ENCODE results near the gene IRF2. TPM values are rescaled to one million over a fixed set of nuclear protein-coding genes. Genes with fewer than 3 reads are reported as not detected.

Gene IRF2
- total and polyA plus RNA-seq, 2 of the 8 experiments (the other 6 are each of a cell fraction or from before 2014, with no cell fraction given): 13.8 to 17.0 TPM

GRCh38 chr4:184443318-184443717 lies 31.0 kb downstream of the IRF2 start:
- no peak overlapping the region for H3K4me2 ChIP-seq (ENCODE audit: insufficient read depth in 1 of 2, low read depth in 2 of 2, low read length in 2 of 2)
- no peaks in the 10 kb centered on the region for H4K20me1 ChIP-seq (replicated peaks in 1 of 2; ENCODE audit: control insufficient read depth in 1 of 2, insufficient read depth in 2 of 2, low read length in 2 of 2)
- POLR2A ChIA-PET (ENCODE audit: partially characterized antibody): no interaction called here
- H3K27ac ChIP-seq (ENCODE audit: low read depth, low read length): no peak overlapping the region
- H3K79me1 ChIP-seq (ENCODE audit: low read depth, low read length): peaks cover 7% of the 10 kb centered on the region
- no peaks in the 10 kb centered on the region for H3K36me3 ChIP-seq (ENCODE audit: control insufficient read depth in 2 of 4, insufficient read depth in 4 of 4, low read length in 3 of 4)
- H4K8ac ChIP-seq (ENCODE audit: extremely low read depth, insufficient read depth, low read length): no peak overlapping the region
- no peak overlapping the region for H3K23ac ChIP-seq (ENCODE audit: insufficient read length)
- H3K27me3 ChIP-seq (replicated peaks in 1 of 4; ENCODE audit: control insufficient read depth in 3 of 4, extremely low read depth in 1 of 4, insufficient read depth in 3 of 4, low read length in 3 of 4): no peaks in the 10 kb centered on the region
- WGBS, 2 experiments (ENCODE audit: extremely low coverage in 1 of 2, insufficient coverage in 1 of 2, insufficient read length in 1 of 2, insufficient replicate concordance in 2 of 2, low coverage in 1 of 2, low lambda C conversion rate in 2 of 2, missing lambda C conversion rate in 1 of 2): 86% methylated on average over 2 of the region's 2 CpGs; no CpG with 5 or more reads in 1 of the 2 experiments
- no peak overlapping the region for H2AFZ ChIP-seq (ENCODE audit: low read length)
- H2AK5ac ChIP-seq (ENCODE audit: low read depth, low read length): no peak overlapping the region
- no peak overlapping the region for H3K56ac ChIP-seq (replicated peaks; ENCODE audit: insufficient read length, low read depth, low read length)
- H3K18ac ChIP-seq (ENCODE audit: extremely low read depth, low read length): no peak overlapping the region
- peak overlapping the region; percentile 3; the same call in 1 of the 2 replicates for H2BK20ac ChIP-seq (ENCODE audit: low read length)
- no peak overlapping the region for H3K14ac ChIP-seq (ENCODE audit: insufficient read length)
- CTCF ChIA-PET (ENCODE audit: partially characterized antibody): interaction anchor here (0.6 kb wide), 1 partner anchor 151 kb away, joined by 3 read pairs; no protein-coding TSS in a partner anchor
- peaks cover 0 to 84% of the 10 kb centered on the region in 2 experiments; a peak in 3 of 4 replicates for H3K79me2 ChIP-seq (ENCODE audit: control insufficient read depth in 1 of 2, insufficient read depth in 2 of 2, low read length in 2 of 2)
- no peak overlapping the region for H4K91ac ChIP-seq (replicated peaks; ENCODE audit: insufficient read length, low read length)
- H3K4ac ChIP-seq (replicated peaks; ENCODE audit: insufficient read length, low read depth, low read length): no peak overlapping the region
- no peaks in the 10 kb centered on the region for H3K23me2 ChIP-seq (ENCODE audit: low read depth, low read length)
- H3K9ac ChIP-seq (replicated peaks in 1 of 4; ENCODE audit: extremely low read depth in 1 of 4, low read depth in 3 of 4, low read length in 3 of 4): no peak overlapping the region
- peaks cover 4 to 22% (median 18%) of the 10 kb centered on the region in 4 experiments for H3K4me1 ChIP-seq (replicated peaks in 1 of 4; ENCODE audit: control insufficient read depth in 3 of 4, insufficient read depth in 4 of 4, low read length in 3 of 4)
- H4K5ac ChIP-seq (ENCODE audit: insufficient read length, low read depth, low read length): no peak overlapping the region
- H2BK12ac ChIP-seq (ENCODE audit: low read depth, low read length): no peak overlapping the region
- no peak overlapping the region for H2BK5ac ChIP-seq (ENCODE audit: low read depth, low read length)
- H2BK120ac ChIP-seq (replicated peaks; ENCODE audit: low read depth, low read length): no peak overlapping the region
- no peak for DNase-seq (ENCODE audit: low read depth in 1 of 2, low spot score in 2 of 2)
- no peak for FAIRE-seq
- no peaks in the 10 kb centered on the region; a peak in 1 of 4 replicates for H3K9me3 ChIP-seq (ENCODE audit: insufficient read depth in 2 of 2, low read depth in 1 of 2, low read length in 1 of 2)
- no peak overlapping the region for H3K4me3 ChIP-seq (ENCODE audit: extremely low read depth in 1 of 4, insufficient read depth in 2 of 4, low read depth in 3 of 4, low read length in 4 of 4)
- peak overlapping the region; percentile 23; the same call in 1 of the 2 replicates for H2BK15ac ChIP-seq (ENCODE audit: low read length)
- TF ChIP-seq RAD21 (IDR thresholded peaks at IDR 0.05 in 1 of 2, conservative IDR thresholded peaks at IDR 0.05 in 1 of 2; ENCODE audit: low read depth in 2 of 2, low read length in 2 of 2): no peak
- no peak for TF ChIP-seq CBX5 (IDR thresholded peaks at IDR 0.05; ENCODE audit: low read depth, low read length)
- no peak for TF ChIP-seq EP300 (IDR thresholded peaks at IDR 0.05; ENCODE audit: borderline replicate concordance in 1 of 2, low read depth in 2 of 2, low read length in 2 of 2)
- TF ChIP-seq ZNF274 (IDR thresholded peaks at IDR 0.05; ENCODE audit: borderline replicate concordance, extremely low read depth, low read length): no peak
- TF ChIP-seq GABPA (IDR thresholded peaks at IDR 0.05; ENCODE audit: borderline replicate concordance, insufficient read depth, low read length): no peak
- TF ChIP-seq MAFK (IDR thresholded peaks at IDR 0.05; ENCODE audit: low read depth, low read length): no peak
- no peak for TF ChIP-seq SIX5 (IDR thresholded peaks at IDR 0.05; ENCODE audit: low read depth, low read length)
- no peak for TF ChIP-seq CEBPB (IDR thresholded peaks at IDR 0.05; ENCODE audit: low read depth, low read length)
- no peak for TF ChIP-seq HDAC2 (IDR thresholded peaks at IDR 0.05; ENCODE audit: borderline replicate concordance in 1 of 2, low read depth in 2 of 2, low read length in 2 of 2)
- TF ChIP-seq TCF12 (IDR thresholded peaks at IDR 0.05; ENCODE audit: low read depth, low read length): no peak
- no peak for TF ChIP-seq POU5F1 (IDR thresholded peaks at IDR 0.05; ENCODE audit: low read depth, low read length)
- no peak for TF ChIP-seq BRCA1 (IDR thresholded peaks at IDR 0.05; ENCODE audit: low read depth, low read length)
- no peak for TF ChIP-seq MAX (IDR thresholded peaks at IDR 0.05)
